ENCODE data around the gene VSIG10L2. TPM values are rescaled to one million over a fixed set of nuclear protein-coding genes. Genes with fewer than 3 reads are reported as not detected.
A peak's percentile ranks its signal among the peaks of the same experiment; 100 is the strongest.

VSIG10L2 gene
- total RNA-seq, 1 experiment from 2014 or later: not detected

GRCh38 chr11:125959931-125960330 is 14.1 kb downstream of the VSIG10L2 start:
- H2BK12ac ChIP-seq (ENCODE audit: insufficient read length, low read depth, low read length): no peak overlapping the region
- Mint-ChIP-seq H3K4me3 (no peak overlapping the region), H3K27ac (peak overlapping the region in 1 of 3 experiments; percentile 32; a peak in 1 of 7 replicates), H3K27me3 (ENCODE audit: low read depth) (no peaks in the 10 kb centered on the region), H3K9me3 (peaks cover 7 to 12% of the 10 kb centered on the region in 2 experiments; a peak in 4 of 5 replicates), H3K36me3 (ENCODE audit: insufficient read depth in 1 of 3, low read depth in 3 of 3) (peaks cover 17 to 46% (median 19%) of the 10 kb centered on the region in 3 experiments), H3K4me1 (peaks cover 7 to 12% of the 10 kb centered on the region in 2 experiments)
- H2BK120ac ChIP-seq (ENCODE audit: low read depth, low read length, poor library complexity, severe bottlenecking): no peak overlapping the region
- H3K4me1 ChIP-seq (ENCODE audit: insufficient read depth, low read length): no peaks in the 10 kb centered on the region
- no peak overlapping the region for H3K18ac ChIP-seq (ENCODE audit: insufficient read length, low read depth, low read length)
- H4K8ac ChIP-seq (replicated peaks; ENCODE audit: insufficient read length, low read depth, low read length): no peak overlapping the region
- H4K20me1 ChIP-seq (ENCODE audit: control insufficient read depth, insufficient read depth, insufficient read length): no peaks in the 10 kb centered on the region
- H2AFZ ChIP-seq (ENCODE audit: low read length): no peak overlapping the region
- no peak overlapping the region for H3K23ac ChIP-seq (ENCODE audit: insufficient read length, low read depth, low read length)
- no peak overlapping the region for H4K91ac ChIP-seq (ENCODE audit: insufficient read length, low read depth, low read length)
- no peak overlapping the region for H3K4ac ChIP-seq (ENCODE audit: low read depth, low read length)
- TF ChIP-seq CTCF (conservative IDR thresholded peaks at IDR 0.05): no peak
- no CpG with 5 or more reads among the region's 10 CpGs for WGBS (ENCODE audit: extremely low coverage, insufficient read length, low lambda C conversion rate)
- H3K23me2 ChIP-seq (ENCODE audit: insufficient read length, low read depth, low read length, poor library complexity, severe bottlenecking): no peaks in the 10 kb centered on the region
- no peak overlapping the region for H3K14ac ChIP-seq (ENCODE audit: insufficient read depth, low read length)
- no peak overlapping the region for H3K56ac ChIP-seq (ENCODE audit: insufficient read length, low read depth, low read length)
- H2BK15ac ChIP-seq (ENCODE audit: low read depth, low read length): no peak overlapping the region
- H3K79me2 ChIP-seq (ENCODE audit: insufficient read depth, low read length): no peaks in the 10 kb centered on the region
- no peak overlapping the region for H3T11ph ChIP-seq (ENCODE audit: low read length)
- no peak for DNase-seq
- H3K79me1 ChIP-seq (ENCODE audit: insufficient read depth, low read depth, low read length, poor library complexity, severe bottlenecking): no peaks in the 10 kb centered on the region
- no peaks in the 10 kb centered on the region for H3K27me3 ChIP-seq (ENCODE audit: insufficient read depth, low read length)
- H4K5ac ChIP-seq (ENCODE audit: insufficient read length, low read depth, low read length): no peak overlapping the region
- H2BK5ac ChIP-seq (ENCODE audit: insufficient read length, low read length): no peak overlapping the region
- H3K4me2 ChIP-seq (ENCODE audit: insufficient read depth, insufficient read length, low read length): no peak overlapping the region
- no peak overlapping the region for H3K9ac ChIP-seq (ENCODE audit: extremely low read depth, insufficient read length, low read length)
- no peak overlapping the region for H3K27ac ChIP-seq (ENCODE audit: insufficient read length, low read depth, low read length)
- no peak overlapping the region for H2BK20ac ChIP-seq (ENCODE audit: low read depth, low read length, poor library complexity, severe bottlenecking)
- no peaks in the 10 kb centered on the region for H3K9me3 ChIP-seq (ENCODE audit: control insufficient read depth, low read depth, low read length)
- no peak overlapping the region for H2AK5ac ChIP-seq (ENCODE audit: insufficient read length, low read length)

Measured in H9 (cell line).